GM18498 (cell line): ENCODE measurements around the gene IGFL3.
"Not testable (repeated sequence)": the region's sequence is repeated elsewhere in the genome, so short reads cannot be mapped to it uniquely, and the experiment has no call there.

Experiments used
- ATAC-seq: cut with Tn5 transposase; IDR thresholded peaks from one replicate; pipeline ENCODE4 v1.9.1; 2021; ENCODE audit warnings: mild to moderate bottlenecking, moderate library complexity; ENCODE audit not compliant: unreplicated experiment

IGFL3 gene

DNA sequence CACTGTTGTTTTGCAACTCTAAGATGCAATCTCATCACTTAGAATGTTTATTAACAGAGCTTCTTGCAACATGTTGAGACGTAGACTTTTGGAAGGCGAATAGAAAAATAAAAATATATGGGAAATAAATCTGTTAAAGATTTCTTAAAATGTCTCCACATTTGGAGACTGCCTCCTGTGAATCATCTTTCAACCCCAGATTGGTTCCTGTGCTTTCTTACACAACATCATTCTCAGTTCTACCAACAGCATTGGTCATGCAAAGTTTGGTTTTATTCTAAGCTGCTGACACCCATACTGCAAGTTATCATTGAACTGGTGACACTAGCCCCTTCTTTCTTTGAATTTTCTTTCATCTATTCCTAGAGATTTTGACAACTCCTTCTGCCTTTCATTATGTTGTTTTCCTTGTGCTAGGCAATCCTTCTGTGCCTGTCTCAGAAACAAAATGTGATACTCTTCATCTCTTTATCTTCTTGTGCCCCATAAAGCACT is 1.6 kb upstream of the IGFL3 start:
- no peak for ATAC-seq

DNA sequence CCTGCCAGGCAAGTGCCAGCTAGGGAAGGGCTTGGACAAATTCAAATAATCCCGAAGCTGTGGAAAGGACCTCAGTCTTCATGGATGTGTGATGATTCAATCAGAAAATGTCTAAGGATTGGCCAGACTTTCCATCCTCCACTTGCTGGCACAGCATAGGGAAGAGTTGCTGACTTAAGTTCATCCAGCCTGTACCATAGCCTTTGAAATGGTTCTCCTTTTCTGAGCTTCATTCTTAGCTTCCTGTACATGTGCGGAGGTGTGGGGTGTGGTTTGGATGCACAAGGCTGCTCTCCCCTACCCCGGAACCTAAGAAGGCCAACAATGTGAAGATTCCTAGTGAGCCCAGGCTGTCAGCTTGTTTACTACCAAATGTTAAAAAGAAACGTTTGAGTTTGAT is 959 bp upstream of the IGFL3 start:
- ATAC-seq: no peak

DNA sequence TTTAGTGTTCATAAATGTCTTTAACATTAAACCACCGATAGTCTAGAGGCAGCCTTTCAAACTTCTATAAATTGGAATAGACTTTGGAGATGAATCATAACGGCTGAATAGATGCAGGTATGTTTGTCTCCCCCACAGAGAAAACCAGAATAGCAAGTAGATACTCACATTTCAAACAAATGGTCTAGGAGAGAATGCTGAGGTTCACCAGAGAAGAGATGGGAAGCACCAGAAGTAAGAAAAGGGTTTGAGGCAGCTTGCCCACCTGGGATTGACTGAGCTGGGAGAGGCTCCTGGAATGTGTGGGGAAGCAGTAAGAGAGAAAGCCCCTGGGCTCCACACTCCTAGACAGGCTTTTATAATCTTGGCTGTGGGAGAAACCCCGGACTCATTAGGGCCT is 6.4 kb downstream of the IGFL3 start:
- ATAC-seq: no peak

DNA sequence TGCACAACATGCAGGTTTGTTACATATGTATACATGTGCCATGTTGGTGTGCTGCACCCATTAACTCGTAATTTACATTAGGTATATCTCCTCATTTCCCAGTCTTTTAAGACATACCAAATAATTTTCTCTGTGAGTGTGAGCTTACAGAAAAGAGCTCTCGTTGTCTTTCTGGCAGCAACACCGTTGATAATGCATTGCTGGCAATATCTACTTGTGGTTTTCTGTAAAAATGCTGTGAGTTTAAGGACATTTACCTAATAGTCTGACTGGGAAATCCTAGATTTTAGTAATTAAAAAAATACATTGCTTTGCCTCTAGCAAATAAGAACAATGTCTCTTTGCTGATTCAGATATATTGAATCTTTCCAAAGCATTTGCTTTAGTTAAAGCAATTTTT is 8.4 kb downstream of the IGFL3 start:
- ATAC-seq: no peak

DNA sequence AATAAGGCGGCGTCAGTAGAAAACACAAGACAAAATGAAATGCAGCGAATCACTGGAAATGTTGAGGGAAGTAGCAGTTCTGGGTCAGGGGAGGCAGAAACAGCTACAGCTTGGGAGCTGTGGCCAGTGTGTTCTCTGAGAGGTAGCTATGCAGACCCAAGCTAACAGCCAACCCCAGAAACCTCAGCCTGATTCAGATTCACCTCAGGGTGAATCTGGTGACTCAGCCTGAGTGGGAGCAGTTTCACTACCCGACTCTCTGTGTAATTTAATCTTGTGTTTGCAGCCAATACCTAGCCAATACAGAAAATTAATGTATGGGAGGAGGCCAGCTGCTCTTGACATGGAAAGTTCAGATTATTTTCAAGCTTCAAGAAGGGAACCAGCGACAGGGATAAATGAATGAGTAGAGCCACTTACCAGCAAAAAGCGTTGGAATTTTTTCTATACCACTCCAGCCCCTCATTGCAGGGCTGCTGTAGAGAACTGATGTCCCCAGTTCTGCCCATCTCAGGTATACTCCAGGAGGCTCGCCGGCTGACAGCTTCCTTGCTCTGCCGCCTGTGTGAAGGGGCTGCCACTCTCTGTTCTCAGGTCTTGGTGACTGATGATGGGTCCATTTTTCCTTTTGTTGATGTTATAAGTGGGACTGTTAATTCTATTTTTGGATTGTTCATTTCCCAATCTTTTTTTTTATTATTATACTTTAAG is 8.9 kb downstream of the IGFL3 start:
- peak; percentile 69 for ATAC-seq

DNA sequence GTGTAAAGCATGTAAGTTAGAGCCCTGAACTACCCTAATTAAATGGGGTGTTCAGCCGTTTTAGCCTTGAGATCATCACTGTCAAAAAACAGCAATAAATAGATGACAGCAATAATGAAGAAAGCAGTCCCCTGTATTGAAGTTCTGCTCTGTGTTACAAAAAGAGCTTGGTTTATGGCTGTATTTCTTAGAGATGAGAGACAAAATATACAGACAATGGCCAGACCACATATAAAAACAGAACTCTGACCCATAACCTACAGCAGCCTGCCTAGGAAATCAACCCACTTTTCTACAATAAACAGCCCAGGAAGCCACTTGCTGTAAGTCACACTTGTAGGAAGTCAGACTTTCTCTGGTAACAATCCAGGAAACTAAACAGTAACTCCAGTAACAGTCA is 10.8 kb downstream of the IGFL3 start:
- ATAC-seq: no peak

DNA sequence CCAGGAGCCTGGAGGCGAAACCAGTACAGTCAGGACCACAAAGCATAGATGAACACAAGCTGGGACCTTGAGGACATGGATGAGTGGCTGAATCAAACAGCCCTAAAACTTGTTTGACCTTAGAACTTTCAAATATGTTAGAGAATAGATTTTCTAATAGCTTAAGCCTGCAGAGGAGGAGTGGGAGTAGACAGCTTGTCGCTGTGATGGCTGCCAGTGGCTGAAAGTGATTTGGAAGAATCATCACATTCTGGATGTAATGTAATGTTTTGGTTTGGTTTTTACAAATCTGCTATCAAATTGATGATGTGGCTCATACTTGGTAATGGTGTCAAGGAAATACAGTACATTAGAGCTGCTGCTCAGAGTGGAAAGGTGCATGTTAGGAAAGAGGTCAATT is 12.0 kb downstream of the IGFL3 start:
- ATAC-seq: no peak

DNA sequence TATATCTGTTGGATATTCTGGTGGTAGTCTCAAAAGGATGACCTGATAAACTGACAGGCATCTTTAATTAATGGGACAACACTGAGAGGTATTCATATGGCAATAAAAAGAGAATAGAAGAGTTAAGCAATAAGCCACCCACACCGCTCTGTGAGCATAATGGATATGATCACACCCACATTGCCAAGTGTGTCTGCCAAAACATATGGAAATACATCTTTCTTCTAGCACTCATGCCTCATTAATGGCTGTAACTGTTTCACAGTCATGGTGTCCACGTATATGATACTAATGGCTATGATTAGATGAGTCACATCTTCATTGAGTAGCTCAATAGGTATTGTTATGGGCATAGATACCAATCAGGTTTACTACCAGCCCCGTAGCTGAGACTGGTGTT is 13.1 kb downstream of the IGFL3 start:
- no peak for ATAC-seq

DNA sequence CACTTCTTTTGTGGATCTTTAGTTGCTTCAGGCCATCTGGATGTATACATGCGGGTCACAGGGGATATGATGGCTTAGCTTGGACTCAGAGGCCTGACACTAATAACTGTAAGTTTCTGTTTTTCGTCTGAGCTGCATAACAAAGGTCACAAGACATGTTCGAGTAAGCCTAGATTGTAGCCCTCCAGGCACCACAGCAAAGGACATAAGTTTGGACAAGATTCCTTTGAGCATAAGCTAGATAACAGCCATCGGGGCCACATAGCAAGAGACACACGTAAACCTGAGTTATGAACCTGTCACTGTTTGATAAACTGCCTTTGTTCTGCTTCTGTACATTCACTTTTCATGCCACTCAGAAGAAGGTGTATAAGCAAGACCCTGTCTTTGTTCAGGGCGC is 14.6 kb downstream of the IGFL3 start:
- ATAC-seq: no peak

DNA sequence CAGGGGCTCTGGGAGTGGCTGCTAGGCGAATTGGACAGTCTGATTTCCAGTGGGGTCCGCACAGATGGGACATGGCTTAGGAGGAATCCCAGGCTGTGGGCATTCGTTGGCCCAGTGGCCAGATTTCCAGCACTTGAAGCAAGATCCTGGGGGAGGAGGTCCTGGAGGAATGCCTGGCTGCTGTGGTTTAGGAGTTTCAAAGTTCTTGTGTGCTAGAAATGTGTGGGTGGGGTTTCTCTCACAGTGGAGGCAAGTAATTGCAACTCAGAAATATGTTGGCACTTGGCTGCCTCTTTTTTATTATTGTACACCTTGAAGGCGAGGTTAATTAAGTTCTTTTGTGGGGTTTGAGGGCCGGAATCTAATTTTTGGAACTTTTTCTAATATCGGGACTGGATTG is 17.1 kb downstream of the IGFL3 start:
- no peak for ATAC-seq

DNA sequence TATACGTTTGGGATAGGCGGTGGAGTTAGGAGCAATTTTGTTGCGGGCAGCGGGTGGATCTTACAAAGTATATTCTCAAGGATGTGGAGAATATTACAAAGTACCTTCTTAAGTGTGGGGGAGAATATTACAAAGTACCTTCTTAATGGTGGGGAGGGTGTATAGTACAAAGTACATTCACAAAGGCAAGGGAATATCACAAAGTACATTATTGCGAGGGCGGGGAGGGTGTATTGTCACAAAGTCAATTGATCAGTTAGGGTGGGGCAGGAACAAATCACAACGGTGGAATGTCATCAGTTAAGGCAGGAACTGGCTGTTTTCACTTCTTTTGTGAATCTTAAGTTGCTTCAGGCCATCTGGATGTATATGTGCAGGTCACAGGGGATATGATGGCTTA is 22.2 kb downstream of the IGFL3 start:
- ATAC-seq: not testable (repeated sequence)

DNA sequence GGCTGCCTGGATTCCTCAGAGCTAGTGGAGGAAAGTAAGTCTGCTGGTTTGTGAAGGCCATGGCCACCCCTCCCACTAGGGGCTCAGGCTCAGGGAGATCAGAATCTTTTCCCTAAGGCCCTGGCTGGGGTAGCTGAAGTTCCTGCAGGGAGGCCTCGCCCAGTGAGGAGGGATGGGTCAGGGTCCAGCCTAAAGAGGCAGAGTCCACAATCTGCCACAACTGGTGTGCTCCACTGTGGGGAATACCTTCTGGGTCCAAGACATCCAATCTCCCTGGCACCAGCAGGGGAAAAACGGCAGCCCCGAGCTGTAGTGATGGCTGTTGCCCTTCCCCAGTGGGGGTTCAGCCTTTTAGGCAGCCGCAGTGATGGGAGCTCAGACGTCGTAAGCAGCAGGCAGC is 23.2 kb downstream of the IGFL3 start:
- no peak for ATAC-seq

DNA sequence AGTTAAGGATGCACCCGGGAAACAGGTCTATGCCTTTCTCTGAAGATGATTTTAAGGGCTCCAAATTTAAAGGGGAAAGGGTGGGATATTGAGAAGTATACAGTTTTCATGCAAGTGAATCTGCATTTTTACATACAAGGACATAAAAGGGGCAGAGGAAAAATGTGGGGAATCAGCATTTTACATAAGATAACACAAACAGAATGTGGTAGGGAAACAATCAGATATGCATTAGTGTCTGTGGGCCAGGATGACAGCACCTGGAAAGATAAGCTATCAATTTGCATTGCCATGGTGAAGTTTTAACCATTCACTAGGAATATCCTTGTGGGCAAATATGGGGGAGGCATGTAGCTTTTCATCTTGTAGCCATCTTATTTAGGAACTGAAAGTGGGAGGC is 24.1 kb downstream of the IGFL3 start:
- no peak for ATAC-seq

DNA sequence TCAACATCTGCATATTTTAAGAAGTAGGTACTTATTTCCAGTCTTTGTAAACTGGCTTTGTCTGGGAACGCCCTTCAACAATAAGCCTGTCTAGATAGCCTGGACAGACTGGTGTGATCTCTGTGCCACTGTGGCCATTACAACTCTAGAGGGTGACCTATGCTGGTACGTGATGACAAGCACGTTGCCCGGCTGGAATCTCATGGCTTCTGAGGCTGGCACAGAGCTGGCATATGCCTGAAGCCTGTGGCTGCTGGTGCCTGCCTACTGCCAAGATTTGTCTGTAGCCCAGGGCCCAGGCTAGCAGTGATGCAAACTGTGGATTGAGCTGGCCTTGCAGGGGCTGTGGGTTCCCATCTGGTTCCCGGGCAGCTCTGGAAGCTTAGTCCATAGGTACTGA is 34.0 kb downstream of the IGFL3 start:
- no peak for ATAC-seq

DNA sequence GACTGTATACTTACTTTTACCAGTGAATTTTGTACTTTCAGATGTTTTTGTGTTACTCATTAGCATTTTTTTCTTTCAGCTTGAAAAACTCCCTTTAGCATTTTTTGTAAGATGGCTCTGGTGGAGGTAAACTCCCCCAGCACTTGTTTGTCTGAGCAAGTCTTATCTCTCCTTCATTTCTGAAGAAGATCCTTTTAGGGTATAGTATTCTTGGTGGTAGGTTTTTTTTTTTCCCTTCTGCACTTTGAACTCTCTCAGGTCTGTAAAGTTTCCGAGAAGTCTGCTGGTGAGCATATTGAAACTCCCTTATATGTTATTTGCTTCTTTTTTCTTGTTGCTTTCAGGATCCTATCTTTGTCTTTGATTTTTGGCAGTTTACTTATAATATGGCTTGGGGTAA is 35.1 kb downstream of the IGFL3 start:
- ATAC-seq: no peak

DNA sequence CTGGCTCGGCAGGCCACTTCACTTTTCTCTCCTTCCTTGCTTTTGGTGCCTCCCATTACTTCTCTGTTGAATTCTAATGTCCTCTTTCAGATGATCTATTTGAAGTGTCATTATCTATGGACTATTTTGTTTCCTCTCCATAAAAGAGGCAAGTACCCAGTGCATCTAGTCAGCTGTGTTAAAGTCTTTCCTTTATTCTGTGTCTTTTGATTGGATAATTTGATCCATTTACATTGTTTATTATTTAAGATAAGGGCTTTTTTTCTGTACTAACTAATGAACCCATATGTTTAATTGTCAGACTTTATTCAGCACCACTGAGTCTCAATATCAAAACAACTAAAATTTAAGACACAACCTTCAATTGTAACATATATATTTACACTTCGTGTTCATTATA is 36.4 kb downstream of the IGFL3 start:
- ATAC-seq: no peak

DNA sequence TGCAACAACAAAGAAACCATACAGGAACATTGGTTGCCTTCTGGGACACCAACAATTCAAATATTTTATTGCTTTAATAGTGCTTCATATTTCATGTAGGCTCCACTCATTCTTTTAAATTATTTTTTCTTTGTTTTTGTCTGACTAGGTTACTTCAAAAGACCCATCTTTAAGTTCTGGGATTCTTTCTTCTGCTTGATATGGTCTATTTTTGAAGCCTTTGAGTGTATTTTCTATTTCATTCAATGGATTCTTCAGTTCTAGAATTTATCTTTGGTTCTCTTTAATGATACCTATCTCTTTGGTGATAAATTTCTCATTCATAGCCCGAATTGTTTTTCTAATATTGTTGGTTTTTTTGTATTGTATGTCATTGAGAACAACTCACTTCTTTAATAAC is 38.6 kb downstream of the IGFL3 start:
- no peak for ATAC-seq

DNA sequence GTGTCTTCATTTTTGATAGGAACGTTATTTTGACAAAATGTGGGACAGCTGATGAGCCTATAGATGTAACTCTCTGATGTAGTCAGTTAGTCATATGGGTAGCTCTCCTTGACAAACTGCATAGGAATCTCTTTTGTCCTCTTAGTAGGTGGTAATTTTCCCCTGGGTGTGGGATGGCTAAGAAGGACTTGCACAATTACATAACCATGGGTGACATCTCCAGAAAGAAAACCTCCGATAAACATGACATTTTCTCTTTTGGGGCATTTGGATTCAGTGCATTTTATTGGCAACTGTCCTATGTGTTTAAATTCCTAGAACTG is 41.8 kb downstream of the IGFL3 start:
- ATAC-seq: no peak

DNA sequence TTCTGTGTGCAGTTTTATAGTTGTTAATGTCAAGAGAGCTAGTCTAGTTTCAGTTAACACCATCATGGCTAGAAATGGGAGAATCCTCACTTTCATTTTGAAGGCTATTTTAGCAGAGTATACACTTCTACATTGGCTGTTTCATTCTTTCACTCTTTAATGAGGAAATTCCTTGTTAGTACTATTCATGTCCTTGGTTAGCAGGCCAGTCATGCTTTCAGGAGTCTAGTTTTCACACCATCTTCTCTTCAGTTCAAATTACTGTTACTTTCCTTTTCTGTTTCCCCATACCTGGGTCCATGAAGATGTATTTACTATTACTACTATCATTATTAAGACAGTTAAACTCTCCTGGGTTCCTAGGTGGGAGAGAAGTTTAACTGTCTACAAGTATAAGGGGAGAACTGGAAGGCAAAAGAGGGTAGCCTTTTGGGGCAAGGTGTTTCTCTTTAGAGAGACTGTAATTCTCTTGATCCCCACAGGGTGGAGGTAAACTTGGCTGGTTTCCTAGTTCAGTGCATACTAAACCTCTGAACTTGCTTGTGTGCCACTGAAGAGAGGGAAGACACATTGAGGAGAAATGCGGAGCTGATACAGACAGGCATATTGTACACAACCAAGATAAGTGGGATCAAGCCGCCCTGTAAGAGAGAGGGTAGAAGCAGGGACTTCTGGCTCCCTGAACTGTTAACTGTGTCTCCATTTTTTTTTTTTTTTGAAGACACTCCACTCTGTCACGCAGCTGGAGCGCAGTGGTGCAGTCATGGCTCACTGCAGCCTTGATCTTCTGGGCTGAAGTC is 42.4 kb downstream of the IGFL3 start:
- no peak for ATAC-seq

DNA sequence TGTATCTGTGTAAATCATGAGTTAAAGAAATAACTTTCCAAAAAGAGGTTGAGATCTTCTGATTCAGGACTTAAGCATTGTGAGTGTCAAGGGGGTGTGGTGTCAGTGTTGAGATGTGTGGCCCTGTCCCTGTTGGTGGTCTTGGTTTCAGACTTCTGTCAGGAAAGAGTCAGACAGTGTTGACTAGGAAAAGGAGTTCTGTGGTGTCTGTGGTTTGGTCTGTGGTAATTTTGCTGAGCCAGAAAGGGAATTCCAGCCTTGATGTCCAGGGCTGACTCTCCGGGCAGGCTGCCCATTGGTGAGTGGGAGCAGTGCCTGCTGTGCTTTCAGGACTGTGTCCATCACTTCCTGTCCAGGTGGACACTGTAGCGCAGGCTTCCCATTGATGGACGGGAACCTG is 43.9 kb downstream of the IGFL3 start:
- ATAC-seq: no peak

DNA sequence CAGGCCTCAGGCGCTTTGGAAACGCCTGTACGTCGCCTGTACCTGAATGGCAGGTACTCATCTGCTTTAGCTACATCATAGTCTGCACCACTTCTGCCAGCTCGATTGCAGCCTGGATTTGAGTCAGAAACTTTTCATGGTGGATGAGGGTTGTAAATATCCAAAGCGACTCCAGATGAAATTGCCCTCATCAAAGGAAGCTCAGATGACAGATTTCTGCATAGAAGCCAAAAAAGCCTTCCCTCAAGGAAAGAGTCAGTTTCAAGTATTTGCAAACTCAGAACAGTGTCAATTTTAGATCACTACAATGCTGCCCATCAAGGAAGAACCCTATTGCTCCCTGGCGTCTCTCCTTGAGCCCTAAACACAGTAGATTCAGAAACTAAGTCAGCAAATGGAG is 44.9 kb downstream of the IGFL3 start:
- no peak for ATAC-seq

DNA sequence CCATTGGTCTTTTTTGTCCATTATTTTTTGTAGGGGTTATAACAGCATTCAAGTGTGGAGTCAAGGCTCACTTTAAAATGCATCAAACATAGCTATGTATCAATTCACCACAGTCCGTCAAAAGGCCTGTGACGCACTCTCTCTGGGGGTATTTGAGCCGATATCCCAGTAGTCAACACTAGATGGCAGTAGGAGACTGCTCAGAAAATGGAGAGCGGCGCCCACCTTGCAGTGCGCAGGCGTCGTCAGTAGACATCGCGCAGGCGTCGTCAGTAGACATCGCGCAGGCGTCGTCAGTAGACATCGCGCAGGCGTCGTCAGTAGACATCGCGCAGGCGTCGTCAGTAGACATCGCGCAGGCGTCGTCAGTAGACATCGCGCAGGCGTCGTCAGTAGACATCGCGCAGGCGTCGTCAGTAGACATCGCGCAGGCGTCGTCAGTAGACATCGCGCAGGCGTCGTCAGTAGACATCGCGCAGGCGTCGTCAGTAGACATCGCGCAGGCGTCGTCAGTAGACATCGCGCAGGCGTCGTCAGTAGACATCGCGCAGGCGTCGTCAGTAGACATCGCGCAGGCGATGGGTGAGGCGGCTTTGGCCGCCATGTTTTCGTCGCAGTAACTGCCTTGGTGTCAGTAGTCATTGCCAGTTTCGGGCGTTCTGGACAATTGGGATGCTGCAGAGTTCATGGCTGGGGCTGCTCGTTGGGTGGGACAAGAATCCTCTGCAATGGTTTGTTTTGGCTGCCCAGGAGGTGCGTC is 45.7 kb downstream of the IGFL3 start:
- ATAC-seq: not testable (repeated sequence)
